ENCODE measurements around the gene SLC25A17.
"Not testable (repeated sequence)": the region's sequence is repeated elsewhere in the genome, so short reads cannot be mapped to it uniquely, and the experiment has no call there.

SLC25A17 gene

DNA sequence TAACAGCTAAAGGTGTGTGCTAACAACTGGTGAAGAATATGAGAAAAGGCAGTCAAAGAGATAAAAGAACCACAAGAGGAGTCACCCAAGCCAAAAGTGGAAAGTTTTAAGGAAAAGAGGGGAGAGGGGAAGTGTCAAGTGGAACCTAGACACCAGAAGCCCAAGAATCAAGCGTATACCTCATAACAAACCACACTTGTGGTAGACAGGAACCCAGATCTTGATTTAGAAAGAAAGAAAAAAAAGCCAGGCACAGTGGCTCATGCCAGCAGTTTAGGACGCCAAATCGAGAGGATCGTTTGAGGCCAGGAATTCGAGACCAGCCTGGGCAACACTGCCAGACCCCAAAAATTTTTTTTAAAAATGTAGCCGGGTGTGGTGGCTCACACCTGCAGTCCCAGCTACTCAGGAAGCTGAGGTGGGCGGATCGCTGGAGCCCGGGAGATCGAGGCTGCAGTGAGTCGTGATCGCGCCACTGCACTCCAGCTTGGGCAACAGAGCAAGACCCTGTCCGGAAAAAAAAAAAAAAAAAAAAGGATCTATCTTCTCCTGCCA lies 877 bp downstream of the SLC25A17 start:
- DNase-seq (ENCODE audit: low spot score) = no peak

DNA sequence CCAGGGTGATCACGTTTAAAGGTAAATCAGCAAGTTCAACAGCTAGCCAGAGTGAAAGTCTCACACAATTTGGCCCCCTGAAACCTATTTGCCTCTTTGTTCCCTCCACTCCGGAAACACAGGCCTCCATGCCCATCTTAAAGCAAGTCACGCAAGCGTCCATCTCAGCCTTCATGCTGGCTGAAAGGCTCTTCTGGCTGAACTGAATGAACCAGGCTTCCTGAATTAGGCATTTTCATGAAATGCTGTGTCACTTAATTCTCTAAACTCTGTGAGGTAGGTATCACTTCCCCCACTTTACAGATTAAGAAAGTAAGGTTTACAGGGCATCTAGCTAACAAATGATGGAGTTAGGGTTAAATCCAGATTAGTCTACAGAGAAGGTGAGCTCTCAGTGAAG lies 1.4 kb downstream of the SLC25A17 start:
- DNase-seq (ENCODE audit: low spot score) = no peak

DNA sequence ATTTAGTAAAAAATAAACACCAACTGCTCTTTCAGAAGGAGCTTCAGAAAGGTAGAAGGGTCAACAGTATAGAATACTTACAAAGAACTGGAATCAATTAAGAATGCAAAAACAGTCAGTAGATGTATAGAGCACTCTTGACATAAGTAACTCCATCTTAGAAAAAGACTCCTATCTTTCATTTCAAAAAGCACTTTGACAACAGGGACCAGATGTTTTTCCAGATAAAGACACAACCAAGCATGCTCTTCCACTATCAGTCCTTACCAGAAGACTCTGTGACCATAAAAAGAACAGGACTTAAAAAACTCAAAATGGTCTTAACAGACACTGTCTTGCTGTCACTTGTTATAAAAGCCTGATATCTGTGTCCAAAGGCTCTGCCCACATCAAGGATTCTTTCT lies 5.2 kb downstream of the SLC25A17 start:
- DNase-seq (ENCODE audit: low spot score) = no peak

DNA sequence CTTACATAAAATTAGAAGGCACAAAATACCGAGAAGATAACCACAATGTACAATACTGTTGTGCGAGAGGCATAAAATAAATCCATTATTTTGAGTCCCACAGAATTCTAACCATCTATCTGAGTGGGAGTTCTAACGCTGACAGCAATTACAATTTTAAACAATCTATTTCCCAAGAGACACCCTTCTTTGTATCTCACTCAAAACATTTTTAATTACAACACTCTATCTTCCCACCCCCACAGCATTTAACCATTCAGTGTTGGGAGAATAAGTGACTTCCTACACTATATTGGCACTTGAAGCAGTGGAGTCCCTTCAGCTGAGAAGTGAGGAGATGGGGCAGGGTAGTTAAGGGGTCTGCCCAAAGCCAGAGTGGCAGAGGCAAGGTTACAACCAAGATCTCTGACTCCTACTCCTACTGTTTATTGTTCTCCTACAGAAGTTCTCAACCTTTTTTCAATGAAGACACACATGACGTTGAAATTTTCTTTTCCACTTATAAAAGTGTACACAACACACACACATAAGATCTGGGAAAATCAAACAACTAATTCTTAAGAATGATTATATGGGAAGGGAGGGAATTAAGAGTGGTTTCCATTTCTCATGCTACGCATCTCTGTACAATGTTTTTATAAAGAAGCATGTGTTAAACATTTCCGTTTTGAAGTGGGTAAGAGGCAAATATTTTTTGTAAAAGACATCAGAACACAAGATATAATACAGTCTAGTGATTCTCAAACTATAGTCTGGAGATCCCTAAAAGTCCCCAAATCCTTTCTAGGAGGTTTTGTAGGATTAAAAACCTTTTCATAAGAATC lies 10.9 kb downstream of the SLC25A17 start:
- no peak for DNase-seq (ENCODE audit: low spot score)

DNA sequence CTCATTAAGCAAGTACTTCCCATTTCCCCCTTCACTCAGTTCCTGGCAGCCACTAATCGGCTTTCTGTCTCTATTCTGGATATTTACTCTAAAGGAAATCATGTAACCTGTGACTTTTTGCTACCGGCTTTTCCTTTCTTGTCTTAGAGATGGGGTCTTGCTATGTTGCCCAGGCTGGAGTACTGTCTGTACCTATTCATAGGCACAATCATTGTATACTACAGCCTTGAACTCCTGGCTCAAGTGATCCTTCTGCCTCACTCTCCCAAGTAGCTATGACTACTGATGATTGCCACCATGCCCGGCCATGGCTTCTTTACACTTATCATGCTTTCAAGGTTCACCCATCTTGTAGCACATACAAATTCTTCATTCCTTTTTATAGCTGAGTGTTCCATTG lies 12.4 kb downstream of the SLC25A17 start:
- DNase-seq (ENCODE audit: low spot score) = no peak

DNA sequence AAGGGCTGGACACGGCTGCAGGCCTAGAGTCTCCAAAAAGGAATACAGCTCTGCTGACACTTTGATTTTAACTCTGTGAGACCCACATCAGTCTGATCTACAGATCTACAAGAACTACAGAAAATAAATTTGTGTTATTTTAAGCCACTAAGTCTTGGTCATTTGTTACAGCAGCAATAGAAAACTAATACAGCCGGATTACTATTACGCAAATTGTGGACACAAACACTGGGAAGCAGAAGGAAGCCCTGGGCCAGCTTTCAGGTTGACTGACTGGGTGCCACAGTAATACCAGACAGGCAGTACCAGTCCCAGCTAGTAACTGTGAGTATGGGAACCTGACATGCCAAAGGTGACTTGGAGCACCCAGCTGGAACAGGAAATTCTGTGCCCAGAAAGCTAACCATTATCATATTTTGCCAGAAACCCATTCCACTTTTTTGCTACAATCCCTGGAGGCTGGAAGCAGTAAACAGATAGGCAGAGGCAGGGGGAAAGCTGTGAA lies 13.4 kb downstream of the SLC25A17 start:
- no peak for DNase-seq (ENCODE audit: low spot score)

DNA sequence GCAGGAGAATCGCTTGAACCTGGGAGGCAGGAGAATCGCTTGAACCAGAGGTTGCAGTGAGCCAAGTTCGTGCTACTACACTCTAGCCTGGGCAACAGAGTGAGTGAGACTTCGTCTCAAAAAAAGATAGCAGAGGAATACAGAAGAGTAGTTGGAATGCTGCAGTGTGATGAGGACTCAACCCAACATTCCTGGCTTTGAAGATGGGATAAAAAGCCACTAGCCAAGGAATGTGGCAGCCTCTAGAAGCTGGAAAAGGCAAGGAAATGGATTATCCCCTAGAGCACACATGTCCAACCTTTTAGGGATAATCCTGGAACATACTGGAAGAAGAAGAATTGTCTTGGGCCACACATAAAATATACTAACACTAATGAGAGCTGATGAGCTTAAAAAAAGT lies 13.9 kb downstream of the SLC25A17 start:
- DNase-seq (ENCODE audit: low spot score) = no peak

DNA sequence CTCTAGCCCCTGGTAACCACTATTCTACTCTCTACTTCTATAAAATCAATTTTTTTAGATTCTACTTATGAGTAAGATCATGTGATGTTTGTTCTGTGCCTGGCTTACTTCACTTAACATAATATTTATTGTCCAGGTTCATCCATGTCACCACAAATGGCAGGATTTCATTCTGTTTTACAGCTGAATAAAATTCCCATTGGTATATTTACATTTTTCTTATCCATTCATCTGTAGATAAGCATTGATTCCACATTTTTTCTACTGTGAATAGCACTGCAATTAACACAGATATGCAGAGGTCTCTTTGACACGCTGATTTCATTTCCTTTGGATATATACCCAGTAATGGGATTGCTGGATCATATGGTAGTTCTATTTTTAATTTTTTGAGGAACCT lies 15.8 kb downstream of the SLC25A17 start:
- no peak for DNase-seq (ENCODE audit: low spot score)

DNA sequence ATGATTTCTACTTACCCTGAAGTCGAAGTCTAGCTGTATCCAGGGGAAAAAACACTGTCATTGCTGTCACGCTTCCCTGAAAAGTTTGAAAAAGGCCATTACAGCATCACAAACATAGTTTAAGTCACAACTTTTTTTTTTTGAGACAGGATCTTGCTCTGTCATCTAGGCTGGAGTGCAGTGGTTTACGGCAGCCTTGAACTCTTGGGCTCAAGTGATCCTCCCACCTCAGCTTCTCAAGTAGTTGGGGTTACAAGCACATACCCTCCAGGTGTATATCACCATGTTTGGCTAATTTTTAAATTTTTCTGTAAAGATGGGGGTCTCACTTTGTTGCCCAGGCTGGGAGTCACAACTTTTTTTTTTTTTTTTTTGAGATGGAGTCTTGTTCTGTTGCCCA lies 20.1 kb downstream of the SLC25A17 start:
- DNase-seq (ENCODE audit: low spot score) = no peak

DNA sequence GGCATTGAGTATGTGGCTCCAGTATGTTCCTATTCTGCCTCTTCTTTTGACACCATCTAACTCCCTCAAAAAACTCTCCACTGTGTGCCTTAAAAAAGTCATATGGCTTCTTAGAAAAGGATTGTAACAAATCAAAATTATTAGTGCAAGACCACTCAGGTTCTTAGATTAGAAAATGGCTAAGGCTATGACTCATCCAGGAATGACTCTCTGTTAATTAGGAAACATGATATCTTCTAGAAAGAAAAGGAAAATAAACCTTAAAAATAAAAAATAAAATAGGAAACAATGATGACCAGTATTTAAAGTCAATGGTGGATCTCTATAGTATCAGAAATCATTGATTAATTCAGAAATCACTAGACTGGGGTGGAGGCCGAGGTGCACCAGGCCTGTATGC lies 21.7 kb downstream of the SLC25A17 start:
- no peak for DNase-seq (ENCODE audit: low spot score)

DNA sequence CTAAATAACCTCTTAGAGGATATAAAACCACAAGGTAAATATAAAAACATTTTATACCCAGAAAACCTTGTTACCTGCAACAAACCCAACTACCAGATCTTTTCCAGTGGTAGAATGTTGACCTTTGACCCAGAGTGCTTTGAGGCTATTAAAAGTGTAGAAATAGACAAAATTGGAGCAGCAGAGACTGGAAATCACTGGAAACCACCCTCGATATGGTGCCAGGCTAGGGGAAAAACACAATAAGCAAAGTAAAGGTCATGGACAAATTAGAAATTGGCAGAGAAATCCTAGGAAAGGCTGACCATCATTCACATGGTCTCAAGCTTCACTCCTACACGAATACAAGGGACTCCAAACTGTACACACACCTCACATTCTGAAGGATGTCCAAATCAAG lies 26.7 kb downstream of the SLC25A17 start:
- no peak for DNase-seq (ENCODE audit: low spot score)

DNA sequence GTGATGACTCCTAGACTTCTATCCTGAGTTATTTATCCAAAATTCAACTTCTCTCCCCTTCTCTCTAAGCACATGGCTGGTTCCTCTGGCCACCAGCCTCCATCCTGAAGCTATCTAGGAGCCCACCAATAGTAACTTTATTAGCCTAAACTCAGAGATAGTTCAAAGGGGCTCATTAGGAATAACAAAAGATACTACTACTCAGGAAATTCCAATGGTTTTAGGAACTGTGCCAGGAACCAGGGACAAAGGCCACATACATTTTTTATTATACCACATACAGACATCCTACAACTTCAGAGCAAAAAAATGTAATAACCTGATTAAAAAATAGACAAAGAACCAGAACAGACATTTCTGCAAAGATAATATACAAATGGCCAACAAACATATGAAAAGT lies 27.9 kb downstream of the SLC25A17 start:
- no peak for DNase-seq (ENCODE audit: low spot score)

DNA sequence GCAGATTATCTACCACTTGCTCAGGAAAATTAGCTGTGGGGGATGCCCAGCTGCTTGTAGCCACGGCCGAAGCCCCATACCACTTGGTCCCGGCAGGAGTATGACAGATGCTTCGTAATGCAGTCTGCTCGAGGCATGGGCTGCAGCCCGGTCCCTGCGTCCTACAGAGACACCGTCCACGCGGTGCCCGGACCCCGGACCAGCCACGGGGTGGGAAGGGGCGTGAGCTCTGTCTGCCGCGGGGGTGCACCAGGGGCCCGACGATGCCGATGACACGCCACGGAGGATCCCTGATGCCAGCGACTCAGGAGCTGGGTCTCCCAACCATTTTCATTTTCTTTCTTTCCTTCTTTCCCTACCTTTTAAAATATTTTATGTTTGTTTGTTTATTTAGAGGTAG lies 30.0 kb downstream of the SLC25A17 start:
- DNase-seq (ENCODE audit: low spot score) = no peak

DNA sequence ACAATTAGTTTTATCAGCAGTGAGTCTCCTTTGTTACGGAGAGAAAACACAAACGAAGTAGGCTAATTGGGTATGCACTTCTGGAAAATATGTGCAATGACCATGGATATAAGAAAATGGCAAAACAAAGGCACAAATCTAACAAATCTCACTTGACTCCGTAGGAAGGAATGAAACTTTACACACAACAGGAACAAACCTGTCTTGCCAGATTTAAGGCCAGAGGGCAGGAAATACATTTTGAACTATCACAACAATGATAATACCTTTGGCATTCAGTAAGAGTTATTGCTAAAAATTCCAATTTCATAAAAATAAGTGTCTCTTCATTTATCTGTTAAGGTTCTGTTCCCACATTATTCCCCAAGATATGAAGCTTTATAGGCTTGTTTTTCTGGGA lies 36.6 kb downstream of the SLC25A17 start:
- DNase-seq (ENCODE audit: low spot score) = no peak

DNA sequence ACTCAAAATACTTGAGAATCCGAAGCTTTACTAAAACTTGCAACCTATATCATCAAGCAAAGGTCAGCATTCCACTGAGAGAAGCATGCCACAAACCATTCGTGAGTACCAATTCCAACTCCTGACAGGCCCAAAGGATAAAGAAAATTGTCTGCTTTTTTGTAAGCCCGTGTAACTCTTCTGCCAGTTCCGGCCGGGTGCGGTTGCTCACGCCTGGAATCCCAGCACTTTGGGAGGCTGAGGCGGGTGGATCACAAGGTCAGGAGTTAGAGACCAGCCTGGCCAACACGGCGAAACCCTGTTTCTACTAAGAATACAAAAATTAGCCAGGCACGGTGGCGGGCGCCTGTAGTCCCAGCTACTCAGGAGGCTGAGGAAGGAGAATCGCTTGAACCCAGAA lies 37.4 kb downstream of the SLC25A17 start:
- not testable (repeated sequence) for DNase-seq (ENCODE audit: low spot score)

DNA sequence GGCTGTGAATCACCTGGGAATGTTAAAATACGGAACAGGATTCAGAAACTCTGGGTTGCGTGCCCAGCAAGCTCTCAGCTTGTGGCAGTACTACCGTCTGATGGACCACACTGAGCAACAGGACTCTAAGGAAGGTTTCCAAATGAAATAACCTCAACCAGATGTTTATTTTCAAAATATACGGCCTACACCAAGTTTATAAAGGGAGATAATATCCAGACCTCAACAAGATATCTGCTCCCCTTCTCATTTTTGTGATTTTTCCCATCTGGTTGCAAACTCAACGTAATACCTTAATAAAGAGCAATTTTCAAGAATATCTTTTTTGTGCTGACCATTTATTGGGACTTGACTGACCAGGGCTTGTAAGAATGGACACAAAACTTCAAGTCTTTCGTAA lies 49.4 kb downstream of the SLC25A17 start:
- DNase-seq (ENCODE audit: low spot score) = no peak

DNA sequence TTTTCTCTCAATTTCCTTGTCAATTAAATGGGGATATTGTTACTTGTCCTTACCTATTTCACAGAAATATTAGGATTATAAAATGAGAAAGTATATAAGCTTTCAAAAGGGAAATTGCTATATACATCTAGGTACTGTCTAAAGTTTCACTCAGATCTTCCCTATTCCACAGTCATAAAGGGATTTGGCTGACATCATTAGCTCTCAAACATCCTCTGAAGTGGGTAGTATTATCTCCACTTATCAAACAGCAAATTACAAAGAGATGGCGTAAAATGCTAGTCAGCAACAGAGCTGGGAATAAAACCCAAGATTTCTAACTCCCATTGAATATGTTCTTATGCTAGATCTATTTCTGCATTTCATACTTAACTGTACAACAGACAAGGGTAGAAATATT lies 50.9 kb downstream of the SLC25A17 start:
- DNase-seq (ENCODE audit: low spot score) = no peak

DNA sequence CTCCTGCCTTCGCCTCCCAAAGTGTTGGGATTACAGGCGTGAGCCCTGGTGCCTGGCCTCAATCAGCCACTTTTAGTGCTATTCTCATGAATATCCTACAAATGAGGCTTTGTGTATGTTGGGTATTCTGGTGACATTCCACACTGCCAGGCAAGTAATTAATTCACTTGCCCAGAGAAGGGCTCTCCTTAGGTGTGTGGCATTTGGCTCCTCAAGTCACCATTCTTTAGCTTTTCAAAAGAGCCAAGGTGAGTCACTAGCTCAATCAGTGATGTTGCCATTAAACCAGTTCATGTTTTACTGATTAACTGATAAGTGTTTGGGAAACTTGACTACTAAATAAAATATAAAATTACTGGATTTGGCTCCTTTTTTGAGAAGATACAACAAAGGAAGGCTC lies 52.2 kb downstream of the SLC25A17 start:
- no peak for DNase-seq (ENCODE audit: low spot score)

DNA sequence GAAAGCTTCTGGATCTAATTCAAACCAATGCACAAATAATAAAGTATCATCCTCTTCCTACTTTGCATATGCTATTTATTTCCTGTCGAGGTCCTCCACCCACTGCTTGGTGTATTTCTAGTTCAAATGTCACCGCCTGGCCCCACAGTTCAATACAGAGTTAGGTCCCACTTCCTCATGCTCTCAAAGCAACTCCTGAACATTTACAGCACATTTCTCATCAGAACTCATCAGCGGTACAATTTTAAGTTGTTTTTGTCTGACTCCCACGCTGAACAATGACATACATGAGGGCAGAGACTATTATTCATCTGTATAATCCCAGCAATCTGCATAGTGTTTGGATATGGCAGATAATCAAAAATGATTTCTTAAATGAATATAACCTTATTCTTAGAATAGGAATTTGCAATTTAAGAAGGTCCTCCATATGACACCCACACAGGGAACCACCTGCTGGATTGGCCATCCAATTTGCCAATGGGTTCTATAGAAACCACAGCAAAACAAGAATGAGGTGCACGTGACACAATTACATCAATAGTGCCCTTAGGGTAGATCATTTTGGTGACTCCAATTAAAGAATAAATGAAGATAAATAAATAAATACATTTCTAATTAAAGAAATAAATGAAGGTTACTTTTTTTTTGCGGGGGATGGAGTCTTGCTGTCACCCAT lies 54.2 kb downstream of the SLC25A17 start:
- no peak for DNase-seq (ENCODE audit: low spot score)

DNA sequence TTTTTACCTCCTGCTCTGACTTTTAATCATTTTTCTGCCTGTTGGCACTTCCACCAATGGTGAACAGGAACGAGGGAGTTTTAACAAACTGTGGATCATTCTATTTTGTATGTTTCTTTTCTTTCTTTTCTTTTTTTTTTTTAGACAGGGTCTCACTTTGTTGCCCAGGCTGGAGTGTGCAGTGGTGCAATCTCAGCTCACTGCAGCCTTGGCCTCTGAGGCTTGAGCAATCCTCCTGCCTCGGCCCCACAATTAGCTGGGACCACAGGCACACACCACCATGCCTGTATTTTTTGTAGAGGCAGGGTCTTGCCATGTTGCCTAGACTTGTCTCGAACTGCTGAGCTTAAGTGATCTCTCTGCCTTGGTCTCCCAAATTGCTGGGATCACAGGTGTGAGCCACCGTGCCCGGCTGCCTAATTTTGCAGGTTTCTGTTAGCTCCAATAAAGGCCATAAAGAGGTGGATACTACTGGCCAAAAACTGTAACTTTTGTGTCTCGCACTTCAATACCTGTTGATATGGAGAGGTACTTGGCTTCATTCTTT lies 59.8 kb downstream of the SLC25A17 start:
- DNase-seq (ENCODE audit: low spot score) = no peak

DNA sequence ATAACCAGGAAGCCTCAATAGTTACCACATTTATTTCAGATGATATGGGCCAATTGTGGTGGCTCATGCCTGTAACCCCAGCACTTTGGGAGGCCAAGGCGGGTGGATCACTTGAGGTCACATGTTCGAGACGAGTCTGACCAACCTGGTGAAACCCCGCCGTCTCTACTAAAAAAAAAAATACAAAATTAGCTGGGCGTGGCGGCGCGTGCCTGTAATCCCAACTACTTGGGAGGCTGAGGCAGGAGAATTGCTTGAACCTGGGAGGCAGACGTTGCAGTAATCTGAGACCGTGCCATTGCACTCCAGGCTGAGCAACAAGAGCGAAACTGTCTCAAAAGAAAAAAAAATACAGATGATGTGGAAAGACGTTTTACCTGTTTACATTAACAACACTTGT lies 60.3 kb downstream of the SLC25A17 start:
- DNase-seq (ENCODE audit: low spot score) = not testable (repeated sequence)

DNA sequence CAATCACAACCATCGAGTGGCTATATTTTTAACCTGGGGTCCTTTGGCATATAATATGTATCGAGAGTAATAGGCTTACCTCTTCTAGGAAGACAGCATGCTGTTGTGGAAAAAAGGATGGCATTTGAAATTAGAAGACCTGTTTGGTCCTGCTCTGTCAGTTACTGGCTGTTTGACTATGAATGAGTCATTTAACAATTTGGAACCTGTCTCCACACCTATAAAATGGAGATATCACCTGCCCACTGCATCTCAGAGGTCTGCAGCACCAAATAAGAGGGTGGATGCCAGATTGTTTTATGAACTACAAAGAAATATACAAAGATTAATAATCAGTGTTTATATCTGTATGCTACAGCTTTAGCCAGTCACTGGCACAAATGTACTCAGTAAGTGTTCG lies 60.8 kb downstream of the SLC25A17 start:
- no peak for DNase-seq (ENCODE audit: low spot score)

DNA sequence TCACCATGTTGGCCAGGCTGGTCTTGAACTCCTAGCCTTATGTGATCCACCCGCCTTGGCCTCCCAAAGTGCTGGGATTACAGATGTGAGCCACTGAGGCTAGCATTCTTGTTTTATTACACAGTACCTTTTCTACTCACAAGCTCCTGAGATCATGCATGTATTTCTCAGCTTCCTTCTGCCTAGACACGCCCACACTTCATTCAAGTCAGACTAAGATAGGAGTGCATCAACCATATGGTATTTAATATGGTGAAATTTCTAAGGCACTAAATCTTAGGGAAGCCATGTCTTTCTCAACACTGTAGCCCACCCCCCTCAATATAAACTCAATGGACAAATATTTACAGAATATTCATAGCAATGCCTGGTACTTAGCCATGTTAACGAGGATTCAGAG lies 62.1 kb downstream of the SLC25A17 start:
- DNase-seq (ENCODE audit: low spot score) = no peak

Data from iPS-NIHi11 (cell line).